Activated T-cell treated with anti-CD3 and anti-CD28 coated beads, Interleukin-2, amount 50 U/mL, for 48 hours (primary cell): ENCODE results near the gene SLC25A33.
"Not testable (repeated sequence)": the region's sequence is repeated elsewhere in the genome, so short reads cannot be mapped to it uniquely, and the experiment has no call there.

ENCODE experiments used
- DNase-seq, 2 experiments: peaks; one replicate each; pipeline ENCODE4 v3.0.0-alpha.2; 2020

Gene SLC25A33

DNA sequence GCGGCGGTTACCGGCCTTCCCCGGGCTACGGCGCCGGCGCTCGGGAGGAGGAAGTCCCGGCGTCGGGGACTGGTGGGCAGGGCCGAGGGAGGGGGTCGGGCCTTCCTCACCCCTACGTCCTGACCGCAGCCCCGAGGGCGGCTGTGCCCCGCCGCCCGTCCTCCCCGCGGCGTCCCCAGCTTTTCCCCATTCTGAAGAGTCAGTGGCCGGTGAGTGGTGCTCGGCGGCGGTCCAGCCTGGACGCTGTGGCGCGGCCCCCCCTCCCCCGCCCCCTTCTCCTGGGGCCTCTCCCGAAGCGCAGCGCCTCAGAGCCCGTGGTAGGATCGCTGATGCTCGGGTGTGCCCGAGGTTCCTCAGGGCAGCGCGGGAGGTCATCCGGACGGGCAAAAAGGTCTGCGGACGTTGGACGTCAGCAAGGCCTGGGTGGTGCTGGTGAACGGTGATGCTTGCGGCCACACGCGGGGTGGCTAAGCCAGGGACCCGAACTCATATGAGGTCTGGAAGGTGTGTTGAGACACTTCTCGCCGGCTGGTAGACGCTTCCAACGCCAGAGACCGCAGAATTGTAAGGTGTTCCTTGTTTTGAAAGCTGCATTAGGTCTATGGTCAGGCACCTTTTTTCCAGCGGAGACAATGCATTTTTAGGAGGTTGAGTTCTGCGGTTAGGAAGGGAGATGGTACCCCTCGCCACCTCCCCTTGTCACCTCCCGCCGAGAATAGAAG is 725 bp downstream of the SLC25A33 start:
- peak in 1 of 2 experiments; percentile 77 for DNase-seq

DNA sequence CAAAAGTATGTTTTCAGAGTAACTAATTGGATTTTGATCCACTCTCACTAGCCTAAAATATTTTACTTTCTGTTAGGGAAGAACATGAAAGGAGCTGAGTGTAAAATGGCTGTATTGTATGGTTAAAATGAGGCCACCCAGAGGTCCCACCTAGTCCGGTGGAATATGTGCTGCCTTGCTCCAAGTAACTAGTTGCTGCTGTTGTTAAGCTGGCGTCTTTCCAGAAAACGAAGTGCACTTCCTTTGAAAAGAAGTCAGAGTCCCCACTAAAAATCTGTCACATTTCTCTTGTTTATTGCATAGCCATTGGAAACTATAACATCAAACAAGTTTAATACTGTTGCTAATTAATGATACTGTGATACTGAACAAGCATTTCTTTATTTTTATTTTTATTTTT is 3.2 kb downstream of the SLC25A33 start:
- DNase-seq = no peak

DNA sequence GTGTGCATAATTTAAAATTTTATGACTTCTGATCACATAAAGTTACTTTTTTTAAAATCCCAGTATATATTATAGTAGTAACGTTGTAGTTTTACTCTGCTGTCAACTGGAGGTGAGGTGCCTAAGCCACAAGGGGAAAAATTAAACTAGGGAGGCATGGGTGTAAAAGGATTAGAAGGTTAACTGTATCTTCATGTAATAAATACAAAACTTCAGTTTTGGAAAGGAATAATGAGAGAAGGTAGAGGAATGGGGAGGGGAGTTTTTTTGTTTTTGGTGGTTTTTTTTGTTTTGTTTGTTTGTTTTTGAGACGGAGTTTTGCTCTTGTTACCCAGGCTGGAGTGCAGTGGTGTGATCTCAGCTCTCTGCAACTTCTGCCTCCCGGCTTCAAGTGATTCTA is 5.7 kb downstream of the SLC25A33 start:
- DNase-seq = no peak

DNA sequence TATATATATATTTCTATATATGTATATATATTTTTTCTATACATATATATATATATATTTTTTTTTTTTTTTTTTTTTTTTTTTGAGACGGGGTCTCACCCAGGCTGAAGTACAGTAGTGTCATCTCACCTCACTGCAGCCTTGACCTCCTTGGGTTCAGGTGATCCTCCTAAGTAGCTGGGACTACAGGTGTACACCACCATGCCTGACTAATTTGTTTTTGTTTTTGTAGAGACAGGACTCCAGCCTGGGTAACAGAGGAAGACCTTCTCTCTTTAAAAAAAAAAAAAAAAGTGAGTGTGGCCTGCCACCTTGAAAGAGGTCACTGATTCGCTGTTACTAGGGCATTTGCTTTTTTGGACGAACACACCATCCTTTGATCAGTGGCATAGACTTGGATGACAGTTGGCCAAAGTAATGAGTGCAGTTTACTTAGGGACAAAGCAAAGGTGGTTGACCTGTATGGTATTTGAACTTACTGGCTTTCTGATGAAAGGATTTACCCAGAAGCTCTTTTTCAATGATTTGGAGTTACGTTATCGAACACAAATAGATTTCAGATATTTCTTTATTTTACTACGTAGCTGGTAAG is 10.8 kb downstream of the SLC25A33 start:
- DNase-seq = no peak

DNA sequence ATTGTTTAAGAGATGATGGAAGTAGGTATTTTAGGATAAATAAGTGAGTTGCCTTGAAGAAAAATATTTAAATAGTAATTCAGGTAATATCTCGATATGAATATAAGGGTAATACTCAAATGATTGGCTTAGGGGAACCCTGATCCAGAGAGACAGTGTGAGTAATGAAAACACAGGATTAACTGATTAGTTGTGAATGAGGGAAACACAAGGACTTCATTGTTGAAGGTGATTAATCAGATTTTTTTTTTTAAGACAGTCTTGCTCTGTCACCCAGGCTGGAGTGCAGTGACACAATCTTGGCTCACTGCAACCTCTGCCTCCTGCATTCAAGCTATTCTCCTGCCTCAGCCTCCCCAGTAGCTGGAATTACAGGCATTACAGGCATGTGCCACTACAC is 12.7 kb downstream of the SLC25A33 start:
- DNase-seq = no peak

DNA sequence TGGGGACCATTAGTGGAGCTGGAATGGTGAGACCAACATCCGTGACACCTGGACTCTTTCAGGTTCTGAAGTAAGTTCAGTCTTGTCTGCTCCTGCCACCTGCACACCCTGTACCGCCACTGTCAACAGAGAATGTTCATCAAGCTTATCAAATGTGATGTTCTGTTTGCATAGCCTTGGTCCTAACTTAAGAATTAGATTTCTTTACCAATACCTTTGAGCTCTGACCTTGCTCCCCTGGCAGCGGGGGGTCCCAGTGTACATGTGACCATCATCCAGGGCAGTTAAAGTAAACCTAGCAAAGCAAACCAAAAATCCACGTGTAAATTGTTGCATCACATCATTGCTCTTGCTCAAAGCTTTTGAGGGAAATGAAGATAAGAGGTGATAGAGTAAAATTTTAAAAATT is 14.5 kb downstream of the SLC25A33 start:
- DNase-seq = no peak

DNA sequence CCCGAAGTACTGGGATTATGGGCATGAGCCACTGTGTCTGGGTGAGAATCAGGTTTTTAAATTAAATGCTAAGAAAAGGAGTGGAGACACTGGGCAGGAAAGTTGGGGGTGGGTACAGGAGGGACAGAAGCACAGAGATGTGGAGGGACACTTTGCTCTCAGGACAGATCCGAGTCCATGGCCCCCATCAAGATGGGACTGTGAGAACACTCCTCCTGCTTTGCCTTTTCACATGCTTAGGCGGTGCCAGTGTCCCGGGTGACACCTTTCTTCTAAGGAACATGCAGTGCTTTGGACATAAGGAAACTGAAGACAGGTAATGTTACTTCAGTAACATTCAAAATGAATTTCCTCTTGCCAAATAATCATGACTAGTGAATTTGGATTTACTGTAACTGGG is 16.7 kb downstream of the SLC25A33 start:
- DNase-seq = no peak

DNA sequence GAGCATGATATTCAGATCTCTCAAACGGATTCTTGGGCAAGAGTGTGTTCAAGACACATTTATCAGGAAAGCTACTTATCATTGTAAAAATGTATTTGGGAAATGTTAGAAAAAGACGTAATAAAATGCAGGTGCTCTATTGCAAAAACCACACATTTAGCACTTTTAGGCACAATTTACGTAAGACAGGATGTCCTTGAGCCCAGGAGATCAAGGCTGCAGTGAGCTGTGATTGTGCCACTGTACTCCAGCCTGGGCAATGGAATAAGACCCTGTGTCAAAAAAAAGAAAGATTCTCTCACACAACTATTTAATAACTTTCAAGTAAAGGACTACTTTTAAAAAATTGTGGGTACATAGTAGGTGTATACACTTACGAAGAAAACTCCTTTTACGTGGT is 18.4 kb downstream of the SLC25A33 start:
- DNase-seq = no peak

DNA sequence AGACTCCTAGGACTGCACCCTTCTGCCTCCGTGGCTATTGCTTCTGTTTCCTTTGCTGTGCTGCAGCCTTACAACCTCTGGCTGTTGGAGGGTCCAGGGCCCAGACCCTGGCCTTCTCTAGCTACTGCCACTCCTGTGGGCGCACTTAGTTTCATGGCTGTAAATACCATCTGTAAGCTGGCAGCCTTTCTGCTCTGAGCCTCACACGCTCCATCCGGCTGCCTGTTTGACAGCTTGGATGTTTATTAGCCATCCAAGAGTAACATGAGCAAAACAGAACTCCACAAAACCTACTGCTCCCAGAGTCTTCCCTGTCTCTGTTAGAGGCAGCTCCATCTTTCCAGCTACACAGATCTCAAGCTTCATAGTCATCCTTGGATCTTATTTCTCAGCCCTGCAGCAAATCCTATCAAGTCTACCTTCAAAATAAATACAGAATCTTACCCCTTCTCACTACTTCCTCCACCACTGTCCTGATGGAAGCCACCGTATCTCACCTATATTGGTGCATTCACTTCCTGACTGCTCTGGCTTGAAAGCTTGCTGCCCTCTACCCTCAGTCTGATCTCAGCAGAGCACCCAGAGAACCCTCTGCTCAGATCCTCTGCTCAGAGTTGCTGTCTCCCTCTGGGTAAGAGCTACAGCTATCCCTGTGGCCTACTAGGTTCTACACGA is 19.1 kb downstream of the SLC25A33 start:
- no peak for DNase-seq

DNA sequence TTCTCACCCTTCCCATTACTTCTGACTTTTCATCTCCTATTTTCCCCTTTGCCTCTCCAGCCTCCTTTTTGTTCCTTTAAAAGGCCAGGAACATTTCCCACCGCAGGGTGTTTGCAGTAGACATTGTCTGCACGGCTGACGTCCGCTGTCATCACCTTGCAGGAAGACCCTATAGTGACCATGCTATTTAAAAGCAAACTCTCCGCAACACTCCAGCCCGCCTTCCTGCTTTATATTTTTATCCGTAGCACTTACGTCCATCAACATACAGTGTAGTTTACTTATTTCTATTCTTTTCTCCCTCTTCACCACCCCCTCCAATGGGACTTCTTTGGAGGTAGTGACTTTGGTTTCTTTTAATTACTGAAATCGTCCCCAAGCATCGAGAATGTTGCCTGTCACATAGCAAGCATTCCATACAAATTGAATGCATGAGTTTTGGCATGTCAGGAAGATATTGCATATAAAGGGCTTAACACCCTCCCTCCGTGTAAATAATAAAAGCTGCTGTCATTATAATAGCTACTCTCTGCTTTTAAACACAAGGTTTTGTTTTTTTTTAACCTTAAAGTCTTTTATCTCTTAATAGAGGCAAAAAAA is 19.8 kb downstream of the SLC25A33 start:
- DNase-seq = no peak

DNA sequence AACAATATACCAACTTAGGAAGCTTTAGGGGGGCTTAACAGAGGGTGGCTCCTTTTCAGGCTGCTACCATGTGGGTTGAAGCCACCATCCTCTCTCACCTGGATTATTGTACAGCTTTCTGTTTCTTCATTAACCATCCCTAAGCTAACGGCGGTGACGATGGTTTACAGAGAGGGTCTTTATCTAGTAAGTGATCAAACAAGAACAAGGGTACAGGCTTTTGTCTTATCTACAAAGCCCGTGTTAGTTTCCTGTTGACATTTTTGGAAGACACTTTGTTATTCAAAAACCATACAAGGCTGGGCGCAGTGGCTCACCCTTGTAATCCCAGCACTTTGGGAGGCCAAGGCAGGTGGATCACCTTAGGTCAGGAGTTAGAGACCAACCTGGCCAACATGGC is 20.4 kb downstream of the SLC25A33 start:
- DNase-seq = no peak

DNA sequence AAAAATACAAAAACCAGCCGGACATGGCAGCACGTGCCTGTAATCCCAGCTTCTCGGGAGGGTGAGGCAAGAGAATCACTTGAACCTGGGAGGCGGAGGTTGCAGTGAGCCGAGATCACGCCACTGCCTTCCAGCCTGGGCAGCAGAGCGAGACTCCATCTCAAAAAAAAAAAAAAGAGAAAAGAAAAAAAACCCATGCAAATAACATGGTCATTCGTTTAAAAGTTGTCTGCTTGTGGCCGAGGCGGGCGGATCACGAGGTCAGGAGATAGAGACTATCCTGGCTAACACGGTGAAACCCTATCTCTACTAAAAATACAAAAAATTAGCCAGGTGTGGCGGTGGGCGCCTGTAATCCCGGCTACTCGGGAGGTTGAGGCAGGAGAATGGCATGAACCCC is 20.8 kb downstream of the SLC25A33 start:
- not testable (repeated sequence) for DNase-seq

DNA sequence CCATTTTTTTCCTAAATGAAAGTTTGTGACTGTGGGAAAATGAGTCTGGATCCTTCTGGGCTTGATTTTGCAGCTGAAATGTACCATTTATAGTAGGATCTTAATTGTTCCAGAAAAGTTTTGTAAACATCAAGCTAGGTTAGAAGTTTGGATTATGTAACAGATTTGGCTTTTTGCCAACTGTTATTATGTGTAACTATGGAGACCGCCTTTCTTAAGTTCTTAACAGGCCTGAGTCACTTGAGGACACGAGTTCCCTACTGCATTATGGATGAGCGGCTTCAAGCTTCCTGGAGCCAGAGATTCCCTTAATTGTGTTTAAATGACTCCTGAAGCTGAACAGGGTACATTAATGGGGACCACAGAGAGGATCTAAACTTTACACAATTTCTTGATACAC is 22.2 kb downstream of the SLC25A33 start:
- no peak for DNase-seq

DNA sequence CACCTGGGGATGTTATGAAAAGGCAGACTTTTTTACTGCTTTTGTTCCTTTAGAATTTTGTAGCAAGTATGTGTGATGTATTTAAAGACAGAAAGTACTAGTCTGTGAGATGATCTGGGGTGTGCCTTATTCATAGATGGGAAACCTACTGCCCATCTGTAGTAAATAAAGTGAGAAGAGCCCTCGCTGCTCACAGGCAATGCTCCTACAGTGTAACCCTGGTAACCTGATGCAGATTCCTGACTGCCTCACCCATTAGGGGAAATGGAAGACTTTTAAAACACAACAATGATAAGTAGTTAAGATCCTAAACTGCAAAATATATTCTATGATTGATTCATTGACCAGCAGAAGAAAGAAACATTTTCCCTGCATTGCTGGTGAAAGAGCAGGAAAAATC is 30.0 kb downstream of the SLC25A33 start:
- no peak for DNase-seq

DNA sequence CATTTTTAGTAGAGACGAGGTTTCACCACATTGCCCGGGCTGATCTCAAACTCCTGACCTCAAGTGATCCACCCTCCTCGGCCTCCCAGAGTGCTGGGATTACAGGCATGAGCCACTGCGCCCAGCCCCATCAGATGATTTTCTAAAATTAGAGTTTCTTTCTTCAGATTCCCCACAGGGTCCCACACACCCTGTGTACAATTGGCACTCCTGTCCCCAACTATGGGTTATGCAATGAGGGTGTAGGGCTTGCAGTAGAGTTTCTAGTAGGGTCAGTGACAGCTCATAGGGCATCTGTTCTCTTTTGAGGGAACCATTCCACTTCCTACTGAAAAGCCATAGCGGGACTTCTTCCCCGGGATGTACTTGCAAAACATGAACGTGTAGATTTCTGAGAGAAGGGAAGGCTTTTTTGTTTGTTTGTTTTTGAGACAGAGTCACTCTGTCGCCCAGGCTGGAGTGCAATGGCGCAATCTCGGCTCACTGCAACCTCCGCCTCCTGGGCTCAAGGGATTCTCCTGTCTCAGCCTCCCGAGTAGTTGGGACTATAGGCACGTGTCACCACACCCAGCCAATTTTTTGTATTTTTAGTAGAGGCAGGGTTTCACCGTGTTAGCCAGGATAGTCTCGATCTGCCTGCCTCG is 31.7 kb downstream of the SLC25A33 start:
- DNase-seq = not testable (repeated sequence)

DNA sequence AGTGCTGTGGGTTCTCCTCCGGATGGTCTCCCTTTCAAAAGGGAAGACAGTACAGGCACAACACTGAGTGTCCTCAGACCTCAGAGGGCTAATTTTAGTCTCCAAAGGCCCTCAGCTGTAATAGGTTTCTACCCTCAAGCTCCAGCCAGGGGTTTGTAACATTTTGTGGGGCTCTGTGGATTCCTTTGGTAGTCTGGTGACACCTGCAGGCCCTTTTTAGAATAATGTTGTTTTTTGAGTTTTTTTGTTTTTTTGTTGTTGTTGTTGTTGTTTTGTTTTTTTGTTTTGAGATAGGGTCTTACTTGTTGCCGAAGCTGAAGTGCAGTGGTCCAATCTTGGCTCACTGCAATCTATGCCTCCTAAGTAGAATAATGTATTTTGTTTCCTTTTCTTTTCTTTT is 34.5 kb downstream of the SLC25A33 start:
- no peak for DNase-seq

DNA sequence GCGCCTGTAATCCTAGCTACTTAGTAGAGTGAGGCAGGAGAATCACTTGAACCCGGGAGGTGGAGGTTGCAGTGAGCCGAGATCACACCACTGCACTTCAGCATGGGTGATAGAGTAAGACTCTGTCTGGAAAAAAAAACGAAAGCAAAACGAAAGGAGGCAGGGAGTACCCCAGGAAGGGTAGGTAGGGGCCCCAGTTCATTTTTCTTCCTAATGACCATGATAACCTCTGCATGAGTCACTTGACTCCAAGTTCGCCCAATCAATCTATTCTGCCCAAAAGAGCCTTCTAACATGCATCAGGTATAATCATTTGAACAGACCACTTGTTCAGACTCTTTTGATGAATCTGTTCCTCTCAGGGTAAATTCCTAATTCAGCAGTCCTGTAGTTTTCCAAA is 36.2 kb downstream of the SLC25A33 start:
- no peak for DNase-seq

DNA sequence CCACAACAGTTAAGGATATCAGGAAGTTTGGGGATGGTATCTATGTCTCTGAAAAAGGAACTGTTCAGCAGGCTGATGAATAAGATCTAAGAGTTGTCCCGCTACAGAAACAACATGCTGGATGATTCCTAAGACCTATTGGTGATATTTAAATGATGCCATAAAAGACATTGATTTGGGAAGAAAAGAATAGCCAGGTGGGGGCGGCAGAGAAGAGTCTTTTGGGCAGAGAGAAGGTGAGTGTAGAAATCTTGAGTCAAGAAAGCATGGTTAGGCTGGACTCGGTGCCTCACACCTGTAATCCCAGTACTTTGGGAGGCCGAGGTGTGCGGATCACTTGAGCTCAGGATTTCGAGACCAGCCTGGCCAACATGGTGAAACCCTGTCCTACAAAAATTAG is 37.6 kb downstream of the SLC25A33 start:
- DNase-seq = no peak

DNA sequence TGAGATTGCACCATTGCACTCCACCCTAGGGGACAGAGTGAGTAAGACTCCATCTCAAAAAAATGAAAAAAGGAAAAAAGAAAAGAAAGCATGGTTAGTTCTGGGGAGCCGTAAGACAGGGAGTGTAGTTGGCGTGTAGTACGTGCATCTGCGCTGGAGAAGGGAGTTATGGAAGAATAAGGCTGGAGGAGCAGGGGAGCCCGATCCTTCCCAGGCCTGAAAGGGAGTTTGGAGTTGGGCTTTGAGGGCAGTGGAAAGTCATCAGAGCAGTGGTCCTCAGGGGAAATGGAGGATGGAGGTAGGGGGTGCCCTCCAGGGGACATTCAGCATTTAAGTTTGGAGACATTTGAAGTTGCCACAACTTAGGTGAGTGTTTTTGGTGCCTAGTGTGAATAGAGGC is 38.2 kb downstream of the SLC25A33 start:
- DNase-seq = no peak

DNA sequence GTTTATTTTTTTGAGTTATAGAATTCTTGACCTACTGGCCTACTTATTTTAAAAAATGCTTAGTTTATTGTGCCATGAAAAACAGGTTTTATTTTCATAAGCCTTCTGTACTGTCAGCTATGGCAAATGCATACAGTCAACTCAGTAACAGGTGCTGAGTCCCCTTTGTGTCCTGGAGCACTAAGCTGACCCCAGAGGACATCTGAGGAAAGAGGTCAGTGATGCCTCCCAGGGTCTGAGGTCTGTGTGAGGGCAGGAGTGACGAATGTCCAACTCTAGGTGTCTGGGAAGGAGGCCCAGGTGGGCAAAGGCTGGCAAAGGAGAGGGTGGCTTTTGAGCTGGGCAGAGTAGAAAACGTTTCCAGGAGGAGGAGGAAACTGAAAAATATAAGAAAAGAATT is 41.7 kb downstream of the SLC25A33 start:
- DNase-seq = no peak

DNA sequence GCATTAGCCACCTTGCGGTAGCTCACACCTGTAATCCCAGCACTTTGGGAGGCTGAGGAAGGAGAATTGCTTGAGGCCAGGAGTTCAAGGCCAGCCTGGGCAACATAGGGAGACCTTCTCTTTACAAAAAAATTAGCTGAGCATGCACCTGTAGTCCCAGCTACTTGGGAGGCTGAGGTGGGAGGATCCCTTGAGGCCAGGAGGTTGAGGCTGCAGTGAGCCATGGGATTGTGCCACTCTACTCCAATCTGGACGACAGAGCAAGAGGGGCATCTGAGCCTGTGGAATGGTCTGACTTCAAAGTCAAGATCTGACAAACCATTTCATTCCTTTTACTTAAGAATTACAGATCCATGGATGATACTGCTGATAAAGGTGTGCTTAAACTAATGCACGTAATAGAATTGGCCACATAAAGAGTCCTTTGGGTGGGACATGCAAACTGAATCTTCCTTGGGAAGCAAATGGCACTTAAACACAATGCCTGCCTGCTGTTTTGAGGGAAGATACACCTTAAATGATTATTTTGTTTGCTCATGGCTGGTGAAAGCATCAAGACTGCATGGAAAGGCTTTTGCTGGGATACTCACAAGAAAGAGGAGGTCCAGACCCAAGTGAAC is 47.0 kb downstream of the SLC25A33 start:
- no peak for DNase-seq

DNA sequence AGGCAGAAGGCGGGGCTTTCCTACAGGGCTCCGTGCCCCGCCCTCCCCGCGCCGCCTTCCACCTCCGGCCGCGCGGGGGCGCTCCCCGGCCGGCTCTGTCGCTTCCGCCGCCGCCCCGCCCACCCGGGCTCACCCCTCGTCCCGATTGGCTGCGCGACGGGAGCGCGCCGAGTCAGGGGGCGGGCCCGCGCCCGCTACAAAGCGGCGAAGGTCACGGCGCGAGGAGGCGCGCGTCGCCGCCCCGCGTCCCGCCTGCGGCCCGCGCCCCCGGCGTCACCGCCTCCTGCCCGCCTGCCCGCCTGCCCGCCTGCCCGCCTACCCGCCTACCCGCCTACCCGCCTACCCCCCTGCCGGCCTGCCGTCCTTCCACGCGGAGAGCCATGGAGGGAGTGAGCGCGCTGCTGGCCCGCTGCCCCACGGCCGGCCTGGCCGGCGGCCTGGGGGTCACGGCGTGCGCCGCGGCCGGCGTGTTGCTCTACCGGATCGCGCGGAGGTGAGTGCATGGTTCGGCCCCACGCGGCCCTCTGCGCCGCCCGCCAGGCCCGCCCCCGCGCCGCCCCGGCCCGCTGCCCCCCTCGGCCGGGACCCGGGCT is 49.4 kb downstream of the SLC25A33 start, which contains the start of gene TMEM201:
Gene TMEM201 (plus strand): TSS at position 361 of the 593 bp plus-strand sequence. CDS start 20 bp downstream, at position 381.
- DNase-seq = peak; percentile 95 to 97
